ENCODE results near the gene OR1N1. TPM values are rescaled to one million over a fixed set of nuclear protein-coding genes. Genes with fewer than 3 reads are reported as not detected.
A peak's percentile ranks its signal among the peaks of the same experiment; 100 is the strongest.

OR1N1 gene
- total and polyA plus RNA-seq, 4 donors, result not detected

GRCh38 chr9:122510502-122510901 lies 16.6 kb downstream of the OR1N1 start, which contains the start of gene OR1J2:
Gene OR1J2, plus strand, starts transcription at chr9:122510802. Its CDS starts 0 bp downstream, at chr9:122510802.
- Histone ChIP-seq H3K4me3 (ENCODE audit: low read depth in 1 of 3, low read length in 3 of 3) (no peak within 1 kb of the TSS), H3K9ac (ENCODE audit: low read depth in 1 of 2, low read length in 2 of 2) (no peak within 1 kb of the TSS), H3K36me3 (ENCODE audit: control insufficient read depth in 4 of 4, insufficient read depth in 3 of 4, low read depth in 1 of 4, low read length in 3 of 4) (no peaks in the 10 kb centered on the region), H3K4me1 (ENCODE audit: control insufficient read depth in 4 of 4, insufficient read depth in 4 of 4, low read length in 3 of 4) (no peaks in the 10 kb centered on the region), H3K27ac (ENCODE audit: low read depth in 1 of 2, low read length in 2 of 2) (no peak within 1 kb of the TSS), H3K27me3 (ENCODE audit: control insufficient read depth in 4 of 4, insufficient read depth in 4 of 4, low read length in 3 of 4) (no peaks in the 10 kb centered on the region), H3K9me3 (ENCODE audit: control insufficient read depth in 4 of 4, low read length in 3 of 4) (no peaks in the 10 kb centered on the region)
- TF ChIP-seq ZBTB33 (IDR thresholded peaks at IDR 0.05), result no peak
- TF ChIP-seq REST (IDR thresholded peaks at IDR 0.05), result no peak
- TF ChIP-seq TAF1 (conservative IDR thresholded peaks at IDR 0.05), result no peak
- no peak for TF ChIP-seq HNF4A (conservative IDR thresholded peaks at IDR 0.05)
- TF ChIP-seq MAX (IDR thresholded peaks at IDR 0.05), result no peak
- no peak for TF ChIP-seq RAD21 (IDR thresholded peaks at IDR 0.05)
- TF ChIP-seq FOXA1 (IDR thresholded peaks at IDR 0.05), result no peak
- no peak for TF ChIP-seq NR2F2 (IDR thresholded peaks at IDR 0.05)
- no peak for TF ChIP-seq RXRA (IDR thresholded peaks at IDR 0.05)
- DNase-seq (ENCODE audit: low spot score), result no peak
- WGBS, result 75% methylated on average over 6 of the region's 6 CpGs

GRCh38 chr9:122506964-122507363 lies 20.1 kb downstream of the OR1N1 start:
- no peaks in the 10 kb centered on the region for H3K4me1 ChIP-seq (ENCODE audit: control insufficient read depth in 4 of 4, insufficient read depth in 4 of 4, low read length in 3 of 4)
- H3K9ac ChIP-seq (ENCODE audit: low read depth in 1 of 2, low read length in 2 of 2), result no peak overlapping the region
- H3K27ac ChIP-seq (ENCODE audit: low read depth in 1 of 2, low read length in 2 of 2), result no peak overlapping the region
- H3K9me3 ChIP-seq (ENCODE audit: control insufficient read depth in 4 of 4, low read length in 3 of 4), result no peaks in the 10 kb centered on the region
- no peaks in the 10 kb centered on the region for H3K36me3 ChIP-seq (ENCODE audit: control insufficient read depth in 4 of 4, insufficient read depth in 3 of 4, low read depth in 1 of 4, low read length in 3 of 4)
- TF ChIP-seq RXRA (IDR thresholded peaks at IDR 0.05) (no peak), CTCF (IDR thresholded peaks at IDR 0.05; ENCODE audit: low read depth, low read length, missing input control) (no peak)
- H3K27me3 ChIP-seq (ENCODE audit: control insufficient read depth in 4 of 4, insufficient read depth in 4 of 4, low read length in 3 of 4), result no peaks in the 10 kb centered on the region
- no peak for DNase-seq (ENCODE audit: low spot score)
- H3K4me3 ChIP-seq (ENCODE audit: low read depth in 1 of 3, low read length in 3 of 3), result no peak overlapping the region
- 26% methylated on average over 2 of the region's 2 CpGs for WGBS

GRCh38 chr9:122498883-122499288 lies 28.2 kb downstream of the OR1N1 start:
- no peak overlapping the region for H3K27ac ChIP-seq (ENCODE audit: low read depth in 1 of 2, low read length in 2 of 2)
- WGBS, result 86% methylated on average over 2 of the region's 2 CpGs
- peaks cover 0 to 3% (median 0%) of the 10 kb centered on the region in 4 donors for H3K9me3 ChIP-seq (ENCODE audit: control insufficient read depth in 4 of 4, low read length in 3 of 4)
- peaks cover 0 to 11% (median 0%) of the 10 kb centered on the region in 4 donors for H3K27me3 ChIP-seq (ENCODE audit: control insufficient read depth in 4 of 4, insufficient read depth in 4 of 4, low read length in 3 of 4)
- no peaks in the 10 kb centered on the region for H3K36me3 ChIP-seq (ENCODE audit: control insufficient read depth in 4 of 4, insufficient read depth in 3 of 4, low read depth in 1 of 4, low read length in 3 of 4)
- TF ChIP-seq RAD21 (IDR thresholded peaks at IDR 0.05) (peak; percentile 60 to 73), CTCF (IDR thresholded peaks at IDR 0.05; ENCODE audit: low read depth, low read length, missing input control) (peak; percentile 70), HNF4G (IDR thresholded peaks at IDR 0.05) (no peak), TAF1 (conservative IDR thresholded peaks at IDR 0.05) (no peak), RXRA (IDR thresholded peaks at IDR 0.05) (no peak), GABPA (IDR thresholded peaks at IDR 0.05 in 1 of 2, conservative IDR thresholded peaks at IDR 0.05 in 1 of 2) (no peak)
- H3K4me3 ChIP-seq (ENCODE audit: low read depth in 1 of 3, low read length in 3 of 3), result no peak overlapping the region
- H3K9ac ChIP-seq (ENCODE audit: low read depth in 1 of 2, low read length in 2 of 2), result no peak overlapping the region
- no peak for DNase-seq (ENCODE audit: low spot score)
- no peaks in the 10 kb centered on the region for H3K4me1 ChIP-seq (ENCODE audit: control insufficient read depth in 4 of 4, insufficient read depth in 4 of 4, low read length in 3 of 4)
